ENCODE data around the gene ZNF723. TPM values are rescaled to one million over a fixed set of nuclear protein-coding genes. Genes with fewer than 3 reads are reported as not detected.

The ZNF723 gene
- polyA plus RNA-seq, 1 donor from 2014 or later = not detected

Small RNAs within 50 kb of the gene (small RNA-seq; reads per million reads assigned to genes)
- 0 reads per million in 3 experiments for gene VN1R88P

Other genes starting within 250 kb of the ZNF723 start
- gene ZNF492, start 198.0 kb upstream of the ZNF723 start, polyA plus RNA-seq = not detected in 2 replicates
- not detected in 2 replicates for gene ZNF99, start 48.1 kb upstream of the ZNF723 start, polyA plus RNA-seq
- gene ZNF728, start 170.9 kb downstream of the ZNF723 start, polyA plus RNA-seq = not detected in 2 replicates